HepG2 (cell line): ENCODE measurements around the gene ZACN. TPM values are rescaled to one million over a fixed set of nuclear protein-coding genes. Genes with fewer than 3 reads are reported as not detected.

Experiments used
- CHCHD3 ChIP-seq: sonication (generic); formaldehyde crosslinking; IDR thresholded peaks from 2 replicates; pipeline ENCODE4 v1.8.0; 2022; ENCODE audit warnings: mild to moderate bottlenecking, missing genetic modification reagents, moderate library complexity
- DNMT3B ChIP-seq: conservative IDR thresholded peaks from 2 replicates; pipeline ENCODE4 v1.6.1; 2016; ENCODE audit warnings: missing biosample characterization, control low read depth
- ELF1 ChIP-seq: sonication (generic); formaldehyde crosslinking; IDR thresholded peaks from 2 replicates; pipeline ENCODE4 v1.4.0; 2020; ENCODE audit warnings: missing genetic modification reagents
- GATAD1 ChIP-seq: IDR thresholded peaks from 2 replicates; pipeline ENCODE4 v1.6.1; 2016; ENCODE audit warnings: missing genetic modification reagents, missing compliant biosample characterization
- HMGXB4 ChIP-seq, 2 experiments: sonication (generic) in 1 of 2; formaldehyde crosslinking in 1 of 2; IDR thresholded peaks; 2 replicates each; pipeline versions ENCODE4 v1.4.0 to v1.6.1; 2018 to 2020; ENCODE audit warnings: missing genetic modification reagents in 2 of 2, borderline replicate concordance in 1 of 2, low read depth in 1 of 2, mild to moderate bottlenecking in 1 of 2, missing biosample characterization in 1 of 2
- HNRNPL ChIP-seq: fragments of 200-400 bp; formaldehyde crosslinking; IDR thresholded peaks from 2 replicates; pipeline ENCODE4 v1.6.1; 2017; ENCODE audit warnings: mild to moderate bottlenecking, low read depth, low read length
- HOXA5 ChIP-seq: sonication (generic); formaldehyde crosslinking; IDR thresholded peaks from 2 replicates; pipeline ENCODE4 v1.4.0; 2020; ENCODE audit warnings: missing genetic modification reagents
- NFE2L1 ChIP-seq: sonication (generic); formaldehyde crosslinking; IDR thresholded peaks from 2 replicates; pipeline ENCODE4 v1.4.0; 2020; ENCODE audit warnings: missing genetic modification reagents, mild to moderate bottlenecking, borderline replicate concordance
- PATZ1 ChIP-seq: sonication (generic); formaldehyde crosslinking; IDR thresholded peaks from 2 replicates; pipeline ENCODE4 v1.4.0; 2020; ENCODE audit warnings: missing genetic modification reagents
- REST ChIP-seq, 2 experiments: IDR thresholded peaks; 2 replicates each; pipeline ENCODE4 v1.6.1; 2011 to 2012; ENCODE audit warnings: low read length in 2 of 2, borderline replicate concordance in 1 of 2, low read depth in 1 of 2, mild to moderate bottlenecking in 1 of 2, moderate library complexity in 1 of 2
- WIZ ChIP-seq: sonication (generic); formaldehyde crosslinking; IDR thresholded peaks from 2 replicates; pipeline ENCODE4 v1.5.1; 2020; ENCODE audit warnings: mild to moderate bottlenecking, missing genetic modification reagents
- ZNF329 ChIP-seq: sonication (generic); formaldehyde crosslinking; IDR thresholded peaks from 2 replicates; pipeline ENCODE4 v1.9.0; 2021; ENCODE audit warnings: low read depth, mild to moderate bottlenecking, missing genetic modification reagents
- ZNF710 ChIP-seq: sonication (generic); formaldehyde crosslinking; IDR thresholded peaks from 2 replicates; pipeline ENCODE4 v1.5.0; 2020; ENCODE audit warnings: mild to moderate bottlenecking, missing genetic modification reagents, borderline replicate concordance
- ZNF766 ChIP-seq: sonication (generic); formaldehyde crosslinking; IDR thresholded peaks from 2 replicates; pipeline ENCODE4 v1.5.0; 2020; ENCODE audit warnings: missing genetic modification reagents, borderline replicate concordance
- ZSCAN22 ChIP-seq: sonication (generic); formaldehyde crosslinking; IDR thresholded peaks from 2 replicates; pipeline ENCODE4 v1.4.0; 2020; ENCODE audit warnings: mild to moderate bottlenecking, missing genetic modification reagents
- polyA plus RNA-seq, 8 experiments: library from polyadenylated mRNA; depleted of rRNA in 3 of 8; stranded (reverse) in 7 of 8; unstranded in 1 of 8; fragments of >200 nt; fragmentation: Illumina TruSeq in 4 of 8; extraction: Trizol in 4 of 8; gene quantifications; 2 replicates each; pipeline versions ENCODE4 v1.2.1 to v1.2.3, GENCODE V29; 2011 to 2016; ENCODE audit warnings: low read depth in 4 of 8, missing spikeins in 1 of 8, mixed read lengths in 1 of 8; ENCODE audit not compliant: insufficient read depth in 1 of 8
- total RNA-seq, 5 experiments: library from RNA; depleted of rRNA; stranded (reverse); fragments of >200 nt; fragmentation: Illumina TruSeq; extraction: Trizol; gene quantifications; 2 replicates each; pipeline ENCODE4 v1.2.3, GENCODE V29; 2016; ENCODE audit warnings: low read depth in 1 of 5
- TF ChIP-seq, protein P1 (sequence below): sonication (generic); formaldehyde crosslinking; IDR thresholded peaks from 2 replicates; pipeline ENCODE4 v1.5.0; 2020; ENCODE audit warnings: mild to moderate bottlenecking, missing genetic modification reagents

ZACN gene
- total and polyA plus RNA-seq, 2 of the 13 experiments (the other 11 are each of a cell fraction or from before 2014, with no cell fraction given), result 0.11 to 0.15 TPM

DNA sequence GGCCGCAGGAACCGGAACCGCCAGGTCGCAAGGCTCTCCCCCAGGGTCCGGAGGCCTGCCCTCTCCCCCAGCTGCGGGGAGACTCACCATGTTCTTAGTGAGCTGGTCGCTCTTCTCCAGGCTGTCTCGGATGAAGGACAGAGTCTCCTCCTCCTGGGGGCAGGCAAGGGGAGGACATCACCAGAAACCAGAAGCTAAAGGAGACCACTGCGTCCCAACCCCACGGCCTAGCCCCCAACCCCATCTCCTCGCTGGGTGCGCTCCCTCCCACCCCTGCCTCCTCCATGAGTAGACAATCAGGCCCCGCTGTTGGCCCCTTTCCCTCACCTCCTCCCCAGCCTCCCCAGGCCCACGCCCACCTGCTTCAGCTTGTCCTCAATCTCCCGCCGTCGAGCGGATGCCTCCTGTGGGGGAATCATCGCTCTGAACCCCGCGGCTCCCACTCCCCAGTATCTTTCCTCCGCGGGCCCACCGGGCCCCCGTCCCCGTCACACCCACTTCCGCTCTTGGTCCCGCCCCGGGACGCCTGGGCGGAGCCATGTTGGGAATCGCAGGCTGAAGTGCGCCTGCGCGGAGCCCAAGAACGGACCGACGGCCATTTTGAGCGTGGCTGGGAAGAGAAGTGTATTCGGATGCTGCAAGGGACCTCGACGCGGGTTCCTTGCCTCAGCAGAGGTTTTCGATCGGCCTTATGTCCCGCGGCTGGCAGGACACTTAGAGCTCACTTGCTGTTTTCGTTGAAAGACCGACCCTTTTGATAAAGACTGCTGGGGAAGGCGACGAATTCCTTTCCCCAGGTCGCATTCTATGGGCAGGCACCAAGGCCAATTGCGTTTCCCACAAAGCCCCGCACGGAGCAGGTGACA is 24.5 kb downstream of the ZACN start, which contains the start of gene EXOC7 (continued):
- TF ChIP-seq REST (IDR thresholded peaks at IDR 0.05; ENCODE audit: borderline replicate concordance in 1 of 2, low read depth in 1 of 2, low read length in 2 of 2) (no peak), HMGXB4 (CRISPR knock-in tag; IDR thresholded peaks at IDR 0.05; ENCODE audit: borderline replicate concordance in 1 of 2, low read depth in 1 of 2) (peak in 1 of 2 experiments; percentile 73; a peak in 3 of 4 replicates), CHCHD3 (CRISPR knock-in tag) (no peak), NFE2L1 (no peak; the same call in 1 of the 2 replicates), ZNF329 (CRISPR knock-in tag) (0 out of 2 replicates have a peak, but pooled peaks have one; percentile 69), HNRNPL (peak; percentile 65; the same call in 1 of the 2 replicates), DNMT3B (CRISPR knock-in tag) (0 out of 2 replicates have a peak, but pooled peaks have one; percentile 10), ELF1 (CRISPR knock-in tag) (peak; percentile 95), ZNF766 (CRISPR knock-in tag) (peak; percentile 30; the same call in 1 of the 2 replicates), ZNF710 (CRISPR knock-in tag) (peak; percentile 22; the same call in 1 of the 2 replicates), GATAD1 (peak; percentile 85), HOXA5 (no peak; the same call in 1 of the 2 replicates), WIZ (CRISPR knock-in tag) (peak; percentile 76; the same call in 1 of the 2 replicates), PATZ1 (peak; percentile 77), ZSCAN22 (CRISPR knock-in tag) (peak; percentile 9; the same call in 1 of the 2 replicates)
- TF ChIP-seq, protein P1, sequence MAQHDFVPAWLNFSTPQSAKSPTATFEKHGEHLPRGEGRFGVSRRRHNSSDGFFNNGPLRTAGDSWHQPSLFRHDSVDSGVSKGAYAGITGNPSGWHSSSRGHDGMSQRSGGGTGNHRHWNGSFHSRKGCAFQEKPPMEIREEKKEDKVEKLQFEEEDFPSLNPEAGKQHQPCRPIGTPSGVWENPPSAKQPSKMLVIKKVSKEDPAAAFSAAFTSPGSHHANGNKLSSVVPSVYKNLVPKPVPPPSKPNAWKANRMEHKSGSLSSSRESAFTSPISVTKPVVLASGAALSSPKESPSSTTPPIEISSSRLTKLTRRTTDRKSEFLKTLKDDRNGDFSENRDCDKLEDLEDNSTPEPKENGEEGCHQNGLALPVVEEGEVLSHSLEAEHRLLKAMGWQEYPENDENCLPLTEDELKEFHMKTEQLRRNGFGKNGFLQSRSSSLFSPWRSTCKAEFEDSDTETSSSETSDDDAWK (CRISPR knock-in tag), result no peak
